GM23248 (cell line): Measurements from ENCODE around the gene HOOK1. TPM values are rescaled to one million over a fixed set of nuclear protein-coding genes. Genes with fewer than 3 reads are reported as not detected.
"Not testable (repeated sequence)": the region's sequence is repeated elsewhere in the genome, so short reads cannot be mapped to it uniquely, and the experiment has no call there.

ENCODE experiments used
- DNase-seq: peaks from one replicate; pipeline ENCODE4 v3.0.0-alpha.2; 2015
- H2AFZ ChIP-seq: fragments of 200-600 bp; sonication (generic); 2 replicates; pipeline ENCODE4 v1.6.1; 2016; ENCODE audit warnings: antibody characterized with exemption
- H3F3A ChIP-seq: fragments of 200-600 bp; sonication (generic); 2 replicates; pipeline ENCODE4 v1.6.1; 2016; ENCODE audit warnings: mild to moderate bottlenecking, antibody characterized with exemption, mixed run types; ENCODE audit not compliant: insufficient read depth
- H3K27ac ChIP-seq: fragments of 200-600 bp; sonication (generic); 2 replicates; pipeline ENCODE4 v1.5.1; 2016; ENCODE audit warnings: mild to moderate bottlenecking
- H3K27me3 ChIP-seq: fragments of 200-600 bp; sonication (generic); replicated peaks from 2 replicates; pipeline ENCODE4 v1.6.1; 2016; ENCODE audit warnings: mild to moderate bottlenecking; ENCODE audit not compliant: insufficient read depth
- H3K36me3 ChIP-seq: fragments of 200-600 bp; sonication (generic); 2 replicates; pipeline ENCODE4 v1.6.1; 2016; ENCODE audit warnings: low read depth, mild to moderate bottlenecking
- H3K4me1 ChIP-seq: fragments of 200-600 bp; sonication (generic); 2 replicates; pipeline ENCODE4 v1.6.1; 2016; ENCODE audit warnings: mild to moderate bottlenecking; ENCODE audit not compliant: insufficient read depth
- H3K4me2 ChIP-seq: fragments of 200-600 bp; sonication (generic); one replicate; pipeline ENCODE4 v1.6.1; 2016; ENCODE audit warnings: mild to moderate bottlenecking; ENCODE audit not compliant: unreplicated experiment
- H3K4me3 ChIP-seq: fragments of 200-600 bp; sonication (generic); 2 replicates; pipeline ENCODE4 v1.5.1; 2016; ENCODE audit warnings: mild to moderate bottlenecking
- H3K79me2 ChIP-seq: fragments of 200-600 bp; sonication (generic); 2 replicates; pipeline ENCODE4 v1.6.1; 2016; ENCODE audit warnings: mild to moderate bottlenecking; ENCODE audit not compliant: insufficient read depth
- H3K9ac ChIP-seq: fragments of 200-600 bp; sonication (generic); 2 replicates; pipeline ENCODE4 v1.6.1; 2016; ENCODE audit warnings: mild to moderate bottlenecking
- H3K9me2 ChIP-seq: fragments of 200-600 bp; sonication (generic); 2 replicates; pipeline ENCODE4 v1.6.1; 2016; ENCODE audit warnings: mixed run types, mild to moderate bottlenecking, moderate library complexity; ENCODE audit not compliant: insufficient read depth
- H3K9me3 ChIP-seq: fragments of 200-600 bp; sonication (generic); one replicate; pipeline ENCODE4 v1.6.1; 2017; ENCODE audit warnings: low read depth
- H4K20me1 ChIP-seq: fragments of 200-600 bp; sonication (generic); 2 replicates; pipeline ENCODE4 v1.6.0; 2016; ENCODE audit not compliant: insufficient read depth
- EZH2 ChIP-seq: fragments of 200-600 bp; sonication (generic); IDR thresholded peaks from 2 replicates; pipeline ENCODE4 v1.6.1; 2018; ENCODE audit warnings: antibody characterized with exemption, mild to moderate bottlenecking; ENCODE audit not compliant: insufficient read depth, poor library complexity, severe bottlenecking
- EZH2phosphoT487 ChIP-seq: fragments of 200-600 bp; sonication (generic); IDR thresholded peaks from 2 replicates; pipeline ENCODE4 v1.6.1; 2018; ENCODE audit warnings: antibody characterized with exemption, moderate library complexity, mild to moderate bottlenecking, low read depth; ENCODE audit not compliant: insufficient read depth
- WGBS, 2 experiments: methylation state at CpG; one replicate each; pipeline ENCODE4 v1.1.6; 2015 to 2017; ENCODE audit warnings: low lambda C conversion rate in 2 of 2, low coverage in 1 of 2; ENCODE audit errors: missing lambda C conversion rate in 2 of 2; 5-methylcytosine and 5-hydroxymethylcytosine counted together
- in situ Hi-C: fragments of 300-500 bp; cut with MboI; formaldehyde crosslinking; loops from 2 replicates; pipeline ENCODE4 v1.15.0; 2020
- polyA plus RNA-seq: library from polyadenylated mRNA; unstranded; fragments of >200 nt; fragmentation: Nextera tagmentation; extraction: Ambion mirVana; gene quantifications from 2 replicates; pipeline ENCODE4 v1.2.1, GENCODE V29; 2016
- total RNA-seq: library from RNA; depleted of rRNA; stranded (reverse); fragments of >200 nt; shearing (Covaris generic); gene quantifications from 2 replicates; pipeline ENCODE4 v1.2.3, GENCODE V29; 2014

The HOOK1 gene
- total and polyA plus RNA-seq, 2 experiments from 2014 or later: not detected

DNA sequence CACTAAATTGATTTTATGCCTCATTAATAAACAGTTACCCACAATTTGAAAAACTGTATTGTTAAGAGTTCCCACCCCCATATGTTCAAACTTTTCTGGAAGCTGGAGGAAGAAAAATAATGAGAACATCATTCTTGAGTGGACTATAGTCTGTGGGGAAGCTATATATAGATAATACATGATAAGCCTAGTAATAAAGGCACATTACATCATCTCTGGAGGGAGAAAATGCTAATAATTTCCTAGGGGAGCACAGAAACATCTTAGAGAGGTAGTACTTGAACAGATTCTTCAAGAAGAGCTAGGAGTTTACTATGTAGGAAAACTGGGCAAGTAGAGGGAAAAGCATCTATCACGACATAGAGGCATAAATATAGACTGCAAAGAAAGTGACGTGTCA is 92.2 kb downstream of the HOOK1 start:
- no peaks in the 10 kb centered on the region for H3K36me3 ChIP-seq
- no peaks in the 10 kb centered on the region for H4K20me1 ChIP-seq
- H3K9me3 ChIP-seq: no peaks in the 10 kb centered on the region
- no peaks in the 10 kb centered on the region for H3K9me2 ChIP-seq
- H3K4me1 ChIP-seq: no peaks in the 10 kb centered on the region
- H3F3A ChIP-seq: no peaks in the 10 kb centered on the region
- H3K27ac ChIP-seq: no peak overlapping the region
- H3K79me2 ChIP-seq: no peaks in the 10 kb centered on the region
- DNase-seq: no peak
- H3K9ac ChIP-seq: no peak overlapping the region
- in situ Hi-C loops: no loop called here
- TF ChIP-seq EZH2: no peak
- no peak for TF ChIP-seq EZH2phosphoT487
- H3K4me3 ChIP-seq: no peak overlapping the region
- no peak overlapping the region for H2AFZ ChIP-seq
- WGBS, 2 experiments: 28 to 45% methylated on average over 2 of the region's 2 CpGs
- H3K4me2 ChIP-seq: no peak overlapping the region
- no peaks in the 10 kb centered on the region; the same call in 1 of the 2 replicates for H3K27me3 ChIP-seq

DNA sequence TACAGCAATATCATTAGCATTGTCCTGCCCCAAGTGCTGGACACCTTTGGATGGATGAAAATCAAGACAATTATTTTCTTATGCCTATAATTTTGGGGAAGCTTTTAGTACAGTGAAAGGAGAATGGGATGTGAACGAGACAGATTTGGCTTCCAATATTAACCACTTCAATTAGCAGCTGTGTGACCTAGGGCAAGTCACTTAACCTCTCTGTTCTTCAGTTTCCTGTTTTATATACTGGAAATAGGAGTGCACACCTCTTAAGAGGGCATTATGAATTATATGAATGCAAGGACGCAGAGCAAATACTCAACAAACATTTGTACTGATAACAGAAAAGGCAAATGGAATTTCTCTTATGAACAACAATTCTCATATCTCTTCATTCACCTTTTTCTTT is 93.3 kb downstream of the HOOK1 start:
- H3K4me2 ChIP-seq: no peak overlapping the region
- H3K79me2 ChIP-seq: no peaks in the 10 kb centered on the region
- no peak overlapping the region for H2AFZ ChIP-seq
- no peaks in the 10 kb centered on the region for H3K4me1 ChIP-seq
- no peaks in the 10 kb centered on the region; the same call in none of the 2 replicates for H3K27me3 ChIP-seq
- H3K36me3 ChIP-seq: no peaks in the 10 kb centered on the region
- in situ Hi-C loops: no loop called here
- no peak overlapping the region for H3K4me3 ChIP-seq
- no peak for DNase-seq
- TF ChIP-seq EZH2 (no peak), EZH2phosphoT487 (no peak)
- no peak overlapping the region for H3K9ac ChIP-seq
- H3K27ac ChIP-seq: no peak overlapping the region
- no peaks in the 10 kb centered on the region for H3K9me3 ChIP-seq
- 57 to 63% methylated on average over 2 of the region's 2 CpGs for WGBS, 2 experiments
- no peaks in the 10 kb centered on the region for H3F3A ChIP-seq
- H3K9me2 ChIP-seq: no peaks in the 10 kb centered on the region
- H4K20me1 ChIP-seq: no peaks in the 10 kb centered on the region

DNA sequence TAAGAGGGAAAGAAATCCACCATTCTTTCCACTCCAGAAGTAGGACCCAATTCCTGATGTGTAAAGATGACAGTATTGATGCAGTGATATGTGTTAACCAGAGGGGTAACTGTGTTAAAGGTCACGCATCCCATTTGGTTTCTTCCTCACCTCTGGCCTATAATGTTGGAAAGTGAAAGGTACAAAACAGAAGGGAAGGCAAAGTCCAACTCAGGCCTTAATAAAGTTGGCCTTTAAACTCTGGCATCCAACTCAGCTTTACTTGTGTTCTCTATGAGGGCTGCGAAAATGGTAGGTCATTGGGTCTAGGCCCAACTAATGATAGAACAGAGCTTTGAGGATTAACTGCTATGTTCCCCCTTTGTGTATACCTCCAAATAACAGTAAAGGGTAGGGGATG is 93.9 kb downstream of the HOOK1 start:
- Histone ChIP-seq H3K4me2 (no peak overlapping the region), H2AFZ (no peak overlapping the region), H3K9me3 (no peaks in the 10 kb centered on the region), H3F3A (no peaks in the 10 kb centered on the region), H3K9ac (no peak overlapping the region), H3K27ac (no peak overlapping the region), H3K36me3 (no peaks in the 10 kb centered on the region), H3K4me1 (no peaks in the 10 kb centered on the region), H4K20me1 (no peaks in the 10 kb centered on the region), H3K79me2 (no peaks in the 10 kb centered on the region), H3K4me3 (no peak overlapping the region), H3K27me3 (no peaks in the 10 kb centered on the region; the same call in none of the 2 replicates), H3K9me2 (no peaks in the 10 kb centered on the region)
- 91 to 94% methylated on average over 2 of the region's 2 CpGs for WGBS, 2 experiments
- DNase-seq: no peak
- in situ Hi-C loops: no loop called here
- no peak for TF ChIP-seq EZH2
- no peak for TF ChIP-seq EZH2phosphoT487

DNA sequence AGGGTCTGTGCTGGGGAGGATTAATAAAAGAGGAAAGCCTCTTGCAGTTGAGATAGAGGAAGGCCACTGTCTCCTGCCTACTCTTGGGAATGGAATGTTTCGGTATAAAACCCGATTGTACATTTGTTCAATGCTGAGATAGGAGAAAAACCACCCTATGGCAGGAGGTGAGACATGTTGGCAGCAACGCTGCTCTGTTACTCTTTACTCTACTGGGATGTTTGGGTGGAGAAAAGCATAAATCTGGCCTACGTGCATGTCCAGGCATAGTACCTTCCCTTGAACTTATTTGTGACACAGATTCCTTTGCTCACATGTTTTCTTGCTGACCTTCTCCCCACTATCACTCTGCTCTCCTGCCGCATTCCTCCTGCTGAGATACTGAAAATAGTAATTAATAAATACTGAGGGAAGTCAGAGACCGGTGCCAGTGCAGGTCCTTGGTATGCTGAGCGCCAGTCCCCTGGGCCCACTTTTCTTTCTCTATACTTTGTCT is 100.1 kb downstream of the HOOK1 start:
- H3K9me3 ChIP-seq, H4K20me1 ChIP-seq, H3F3A ChIP-seq, H3K4me1 ChIP-seq, H3K27ac ChIP-seq, H3K79me2 ChIP-seq, H3K36me3 ChIP-seq, H2AFZ ChIP-seq, DNase-seq, H3K4me2 ChIP-seq, H3K4me3 ChIP-seq, H3K9me2 ChIP-seq, in situ Hi-C loops, H3K9ac ChIP-seq: not testable (repeated sequence)
- WGBS, 2 experiments: 69% methylated on average over 7 of the region's 7 CpGs
- H3K27me3 ChIP-seq: peaks cover 14% of the 10 kb centered on the region

DNA sequence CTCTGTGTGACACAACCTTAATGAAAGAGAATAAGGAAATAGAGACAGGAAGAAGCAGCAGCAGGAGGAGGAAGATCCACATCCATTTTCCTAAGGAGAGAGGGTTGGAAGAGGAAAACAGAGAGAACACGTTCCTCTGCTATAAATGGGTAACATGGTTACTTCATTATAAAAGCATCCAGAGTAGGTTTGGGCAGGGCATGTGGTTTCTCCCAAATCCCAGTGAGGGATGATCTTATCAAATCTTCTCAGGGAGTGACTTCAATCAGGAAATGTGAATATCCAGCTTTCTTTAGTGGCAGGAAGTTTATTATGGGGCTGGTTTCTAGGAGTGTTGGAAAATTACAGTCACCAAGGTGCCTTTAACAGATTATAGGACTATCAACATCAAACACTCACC is 100.8 kb downstream of the HOOK1 start:
- DNase-seq: no peak
- Histone ChIP-seq H3K4me1 (no peaks in the 10 kb centered on the region), H4K20me1 (no peaks in the 10 kb centered on the region), H3K9ac (no peak overlapping the region), H3K79me2 (no peaks in the 10 kb centered on the region), H3K9me3 (no peaks in the 10 kb centered on the region), H3K4me3 (no peak overlapping the region), H3K27me3 (peaks cover 20% of the 10 kb centered on the region), H3K9me2 (no peaks in the 10 kb centered on the region), H3K36me3 (no peaks in the 10 kb centered on the region), H2AFZ (no peak overlapping the region), H3K4me2 (no peak overlapping the region), H3K27ac (no peak overlapping the region), H3F3A (no peaks in the 10 kb centered on the region)
- 31 to 46% methylated on average over 1 of the region's 1 CpG for WGBS, 2 experiments
- TF ChIP-seq EZH2 (no peak), EZH2phosphoT487 (no peak)
- in situ Hi-C loops: no loop called here
